Prostate gland (tissue), 2 donors: Measurements from ENCODE around the gene AKT1S1.

Source experiments
- CTCF ChIP-seq, 4 experiments: fragments of 200-600 bp in 2 of 4; fragments of 450-650 bp in 2 of 4; sonication (generic) in 2 of 4; IDR thresholded peaks; 1 replicate in 3 of 4; 2 replicates in 1 of 4; pipeline ENCODE4 v1.5.1; 2016 to 2019; ENCODE audit warnings: antibody characterized with exemption in 4 of 4, mild to moderate bottlenecking in 2 of 4, moderate library complexity in 2 of 4
- POLR2A ChIP-seq: fragments of 450-650 bp; IDR thresholded peaks from one replicate; pipeline ENCODE4 v1.6.1; 2016; ENCODE audit warnings: antibody characterized with exemption, mild to moderate bottlenecking
- POLR2AphosphoS5 ChIP-seq: sonication (generic); formaldehyde crosslinking; IDR thresholded peaks from one replicate; pipeline ENCODE4 v1.6.1; 2017; ENCODE audit warnings: antibody characterized with exemption

GRCh38 chr19:49871349-49871985 is 5.7 kb downstream of the AKT1S1 start:
- TF ChIP-seq POLR2A (no peak), CTCF (IDR thresholded peaks at IDR 0.05) (no peak), POLR2AphosphoS5 (no peak)
